Activated naive CD4-positive, alpha-beta T cell treated with anti-CD3 and anti-CD28 coated beads, Interleukin-2, amount 50 U/mL, for 24 hours (primary cell): Measurements from ENCODE around the gene CPNE5.

Experiments
- H3K27ac Mint-ChIP-seq: one replicate; pipeline ENCODE4 v1.8.0; 2021; ENCODE audit warnings: mild to moderate bottlenecking, mixed read lengths
- H3K27me3 Mint-ChIP-seq: one replicate; pipeline ENCODE4 v1.8.0; 2021; ENCODE audit warnings: mixed read lengths
- H3K36me3 Mint-ChIP-seq: one replicate; pipeline ENCODE4 v1.8.0; 2021; ENCODE audit warnings: mixed read lengths
- H3K4me1 Mint-ChIP-seq: one replicate; pipeline ENCODE4 v1.8.0; 2021; ENCODE audit warnings: mixed read lengths
- H3K4me3 Mint-ChIP-seq: one replicate; pipeline ENCODE4 v1.8.0; 2021; ENCODE audit warnings: mild to moderate bottlenecking, mixed read lengths
- H3K9me3 Mint-ChIP-seq: one replicate; pipeline ENCODE4 v1.8.0; 2021; ENCODE audit warnings: mixed read lengths

CPNE5 gene

DNA sequence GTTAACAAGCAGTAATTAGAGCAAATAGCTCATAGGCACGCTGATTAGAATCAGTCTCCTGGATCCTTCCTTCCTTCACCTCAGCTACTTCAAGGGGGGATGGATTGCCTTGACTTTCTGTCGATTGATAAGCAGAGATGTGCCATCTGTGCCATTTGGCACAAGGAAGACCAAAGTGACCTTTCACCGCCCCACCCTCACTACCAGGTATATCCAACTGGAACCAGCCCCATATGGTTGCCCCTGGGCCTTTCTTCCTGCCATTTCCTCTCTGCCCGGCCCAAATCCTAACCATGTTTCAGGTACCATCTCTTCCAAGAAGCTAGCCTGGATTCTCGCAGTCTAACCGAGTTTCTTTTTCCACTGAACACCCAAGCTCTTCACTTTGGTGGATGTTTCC is 8.7 kb upstream of the CPNE5 start:
- H3K4me1 Mint-ChIP-seq: no peaks in the 10 kb centered on the region
- no peak overlapping the region for H3K4me3 Mint-ChIP-seq
- H3K36me3 Mint-ChIP-seq: peaks cover 23% of the 10 kb centered on the region
- no peaks in the 10 kb centered on the region for H3K9me3 Mint-ChIP-seq
- no peak overlapping the region for H3K27ac Mint-ChIP-seq
- no peaks in the 10 kb centered on the region for H3K27me3 Mint-ChIP-seq

DNA sequence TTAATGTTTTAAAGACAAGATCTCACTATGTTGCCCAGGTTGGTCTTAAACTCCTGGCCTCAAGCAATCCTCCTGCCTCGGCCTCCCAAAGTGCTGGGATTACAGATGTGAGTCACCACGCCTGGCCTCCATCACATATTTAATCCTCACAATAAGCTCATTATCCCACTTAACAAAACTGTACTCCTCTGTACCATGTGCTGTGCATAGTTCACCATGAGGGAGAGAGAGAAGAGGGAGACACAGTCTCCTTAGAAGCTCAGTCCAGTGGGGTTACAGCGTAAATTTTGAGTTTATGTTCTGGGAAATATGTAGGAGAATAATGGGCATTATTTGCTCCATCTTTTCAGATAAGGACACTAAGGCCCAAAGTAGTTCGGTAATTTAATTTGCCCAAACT is 7.9 kb upstream of the CPNE5 start:
- no peaks in the 10 kb centered on the region for H3K9me3 Mint-ChIP-seq
- no peak overlapping the region for H3K27ac Mint-ChIP-seq
- H3K36me3 Mint-ChIP-seq: peaks cover 19% of the 10 kb centered on the region
- no peaks in the 10 kb centered on the region for H3K27me3 Mint-ChIP-seq
- H3K4me1 Mint-ChIP-seq: no peaks in the 10 kb centered on the region
- no peak overlapping the region for H3K4me3 Mint-ChIP-seq

GRCh38 chr6:36845233-36845632 is 6.0 kb upstream of the CPNE5 start:
- Mint-ChIP-seq H3K36me3 (peaks cover 8% of the 10 kb centered on the region), H3K27ac (no peak overlapping the region), H3K4me1 (peaks cover 7% of the 10 kb centered on the region), H3K4me3 (no peak overlapping the region), H3K9me3 (no peaks in the 10 kb centered on the region), H3K27me3 (peaks cover 5% of the 10 kb centered on the region)

DNA sequence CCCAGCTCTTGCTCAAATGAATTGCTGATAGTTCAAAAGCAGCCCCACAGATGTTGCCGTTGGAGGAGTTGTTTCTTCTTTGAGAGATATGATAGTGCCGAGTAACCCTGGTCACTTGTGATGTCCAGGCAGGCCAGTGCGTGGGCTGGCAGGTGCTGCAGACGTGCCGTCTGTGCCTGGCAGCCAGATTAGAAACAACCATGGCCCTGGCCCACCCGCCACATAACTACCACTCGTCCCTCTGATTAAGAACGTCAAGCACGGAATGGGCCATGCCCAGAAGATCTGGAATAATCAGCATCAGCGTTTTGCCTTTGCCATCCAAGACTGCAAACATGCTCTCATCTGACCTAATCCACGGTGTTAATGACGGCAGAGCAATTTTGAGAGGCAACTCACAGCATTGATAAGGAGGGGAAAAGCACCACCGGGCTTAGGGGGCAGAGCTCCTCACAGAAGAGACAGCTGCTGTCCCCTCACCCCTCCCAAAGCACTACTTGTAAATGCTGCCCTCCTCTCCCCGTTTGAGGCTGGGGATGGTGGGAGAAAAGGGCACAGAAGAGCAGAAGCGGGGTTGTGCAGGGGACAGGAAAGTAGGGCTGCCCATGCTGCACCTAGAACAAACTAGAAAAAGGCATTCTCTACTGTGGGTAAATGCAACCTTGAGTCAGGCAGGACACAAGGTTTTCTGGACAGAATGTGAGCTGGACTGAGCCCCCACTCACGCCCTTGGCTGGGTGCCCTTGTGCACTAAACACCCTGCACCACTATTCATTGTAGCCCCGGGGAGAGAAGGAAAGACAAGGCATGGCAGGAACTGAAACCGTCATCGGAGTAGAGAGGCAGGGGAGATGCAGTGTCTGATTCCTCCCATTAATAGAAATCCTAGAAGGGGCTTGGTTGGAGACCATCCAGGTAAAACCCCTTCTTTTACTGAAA is 5.3 kb upstream of the CPNE5 start:
- Mint-ChIP-seq H3K4me3 (no peak overlapping the region), H3K4me1 (peaks cover 7% of the 10 kb centered on the region), H3K9me3 (no peaks in the 10 kb centered on the region), H3K27me3 (peaks cover 5% of the 10 kb centered on the region), H3K27ac (peak overlapping the region; percentile 55), H3K36me3 (peaks cover 1% of the 10 kb centered on the region)

DNA sequence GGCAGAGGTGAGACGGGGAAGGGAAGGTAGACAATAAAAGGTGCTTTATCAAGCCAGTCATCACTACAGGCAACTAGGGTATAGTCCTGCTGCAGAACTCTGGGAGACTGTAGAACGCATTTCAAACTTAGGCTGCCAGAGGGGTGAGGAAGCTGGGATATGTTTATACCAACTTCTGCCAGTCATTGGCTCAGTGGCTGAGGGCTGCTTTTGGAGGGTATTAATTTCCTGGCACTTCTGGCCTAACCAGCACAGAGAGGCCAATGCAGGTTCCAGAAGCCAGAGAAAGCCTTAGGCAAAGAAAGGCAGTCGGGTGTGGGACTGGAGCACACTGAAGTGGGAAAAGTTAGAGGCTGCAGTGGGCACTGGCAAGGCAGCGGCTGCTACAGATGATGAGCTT is 3.9 kb upstream of the CPNE5 start:
- peaks cover 12% of the 10 kb centered on the region for H3K27me3 Mint-ChIP-seq
- no peaks in the 10 kb centered on the region for H3K9me3 Mint-ChIP-seq
- peaks cover 13% of the 10 kb centered on the region for H3K4me1 Mint-ChIP-seq
- no peak overlapping the region for H3K4me3 Mint-ChIP-seq
- peak overlapping the region; percentile 56 for H3K27ac Mint-ChIP-seq
- no peaks in the 10 kb centered on the region for H3K36me3 Mint-ChIP-seq

- H3K9me3 Mint-ChIP-seq: no peaks in the 10 kb centered on the region
- no peak overlapping the region for H3K27ac Mint-ChIP-seq
- no peak overlapping the region for H3K4me3 Mint-ChIP-seq
- H3K27me3 Mint-ChIP-seq: peaks cover 18% of the 10 kb centered on the region
- H3K4me1 Mint-ChIP-seq: peaks cover 14% of the 10 kb centered on the region
- H3K36me3 Mint-ChIP-seq: no peaks in the 10 kb centered on the region
Measured at GRCh38 chr6:36841756-36842155, 2.5 kb upstream of the CPNE5 start.

DNA sequence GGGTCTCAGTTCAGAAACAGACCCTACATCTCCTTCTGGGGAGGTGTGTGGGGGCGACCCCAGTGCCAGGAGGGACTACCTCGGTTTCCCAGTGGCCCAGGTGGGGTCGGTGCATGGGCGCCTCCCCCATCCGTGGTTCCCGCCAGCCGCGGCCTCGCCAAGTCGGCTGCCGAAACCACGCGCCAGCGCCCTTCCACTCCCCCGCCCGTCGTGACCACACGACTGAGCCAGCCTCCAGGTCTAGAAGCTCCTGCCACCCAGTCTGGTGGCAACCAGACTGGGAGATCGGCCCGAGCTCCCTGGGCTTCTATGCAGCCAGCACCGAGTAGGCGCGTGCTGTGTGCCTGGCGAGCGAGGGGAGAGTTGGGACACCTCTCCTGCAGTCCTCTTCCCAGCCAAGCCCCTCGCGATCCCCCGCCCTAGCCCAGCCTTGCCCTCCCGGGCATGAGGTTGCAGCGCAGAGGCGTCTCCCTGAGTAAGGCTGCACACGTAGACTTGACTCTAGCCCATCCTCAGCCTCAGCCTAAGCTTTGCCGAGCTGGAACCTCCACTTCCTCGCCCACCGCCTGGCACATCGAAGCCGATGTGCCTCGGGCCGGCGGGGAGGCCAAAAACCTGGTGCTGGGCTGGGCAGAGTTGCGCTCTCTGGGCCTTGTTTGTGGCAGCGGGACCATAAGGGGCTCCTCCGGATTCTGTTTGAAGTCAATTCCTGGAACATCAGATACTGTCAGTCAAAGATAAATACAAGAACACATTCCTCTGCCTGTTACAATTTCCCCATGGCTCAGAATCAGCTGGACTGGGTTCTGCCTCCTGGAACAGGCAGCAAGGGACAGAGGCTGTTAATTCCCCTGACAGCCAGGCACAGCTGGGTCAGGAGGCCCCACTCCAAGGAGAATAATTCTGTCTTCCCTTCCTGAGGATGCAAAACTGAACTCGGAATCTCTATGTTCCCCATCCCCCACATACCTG is 1.5 kb upstream of the CPNE5 start:
- H3K27ac Mint-ChIP-seq: no peak overlapping the region
- H3K36me3 Mint-ChIP-seq: no peaks in the 10 kb centered on the region
- H3K9me3 Mint-ChIP-seq: no peaks in the 10 kb centered on the region
- peaks cover 14% of the 10 kb centered on the region for H3K4me1 Mint-ChIP-seq
- H3K27me3 Mint-ChIP-seq: peaks cover 18% of the 10 kb centered on the region
- peak overlapping the region; percentile 78 for H3K4me3 Mint-ChIP-seq

DNA sequence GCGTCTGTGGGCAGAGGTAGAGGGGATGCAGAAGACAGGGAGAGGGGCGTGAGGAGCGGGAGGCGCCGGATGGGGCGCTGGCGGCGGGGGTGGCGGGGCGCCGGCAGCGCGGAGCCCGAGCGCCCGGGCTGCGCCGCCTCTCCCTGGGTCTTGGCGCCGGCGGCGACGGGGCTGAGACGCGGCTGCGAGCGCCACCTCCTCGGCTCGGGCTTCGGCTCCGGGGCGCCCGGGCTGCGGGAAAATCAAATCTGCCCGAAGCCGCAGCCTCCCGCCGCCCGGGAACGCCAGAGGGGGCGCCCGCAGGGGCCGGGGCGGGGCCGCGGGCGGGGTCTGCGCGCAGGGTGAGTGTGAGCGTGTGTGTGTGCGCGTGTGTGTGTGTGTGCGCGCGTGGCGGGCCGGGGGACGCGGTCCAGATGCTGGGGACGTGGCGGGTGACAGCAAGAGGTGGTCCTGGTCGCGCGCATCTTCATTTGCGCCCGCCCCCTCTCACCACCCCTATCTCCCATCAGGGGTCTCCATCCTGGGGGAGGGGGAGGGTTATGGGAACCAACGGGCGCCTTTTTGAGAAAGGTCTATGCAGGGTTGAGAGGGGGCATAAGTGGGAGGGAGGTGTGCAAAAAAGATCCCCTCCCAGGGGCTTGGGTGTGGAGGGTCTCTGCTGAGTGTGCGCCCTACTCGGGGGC is 646 bp upstream of the CPNE5 start:
- Mint-ChIP-seq H3K4me1 (peaks cover 14% of the 10 kb centered on the region), H3K27me3 (peaks cover 18% of the 10 kb centered on the region), H3K36me3 (no peaks in the 10 kb centered on the region), H3K9me3 (no peaks in the 10 kb centered on the region), H3K4me3 (peak overlapping the region; percentile 78), H3K27ac (no peak overlapping the region)

- H3K27ac Mint-ChIP-seq: no peak overlapping the region
- H3K4me3 Mint-ChIP-seq: no peak overlapping the region
- H3K9me3 Mint-ChIP-seq: no peaks in the 10 kb centered on the region
- H3K27me3 Mint-ChIP-seq: peaks cover 18% of the 10 kb centered on the region
- H3K36me3 Mint-ChIP-seq: no peaks in the 10 kb centered on the region
- peaks cover 14% of the 10 kb centered on the region for H3K4me1 Mint-ChIP-seq
Measured at GRCh38 chr6:36837686-36838085, 1.6 kb downstream of the CPNE5 start.

GRCh38 chr6:36837022-36837339 is 2.3 kb downstream of the CPNE5 start:
- Mint-ChIP-seq H3K9me3 (no peaks in the 10 kb centered on the region), H3K4me1 (peaks cover 14% of the 10 kb centered on the region), H3K27me3 (peaks cover 18% of the 10 kb centered on the region), H3K27ac (no peak overlapping the region), H3K4me3 (no peak overlapping the region), H3K36me3 (no peaks in the 10 kb centered on the region)

DNA sequence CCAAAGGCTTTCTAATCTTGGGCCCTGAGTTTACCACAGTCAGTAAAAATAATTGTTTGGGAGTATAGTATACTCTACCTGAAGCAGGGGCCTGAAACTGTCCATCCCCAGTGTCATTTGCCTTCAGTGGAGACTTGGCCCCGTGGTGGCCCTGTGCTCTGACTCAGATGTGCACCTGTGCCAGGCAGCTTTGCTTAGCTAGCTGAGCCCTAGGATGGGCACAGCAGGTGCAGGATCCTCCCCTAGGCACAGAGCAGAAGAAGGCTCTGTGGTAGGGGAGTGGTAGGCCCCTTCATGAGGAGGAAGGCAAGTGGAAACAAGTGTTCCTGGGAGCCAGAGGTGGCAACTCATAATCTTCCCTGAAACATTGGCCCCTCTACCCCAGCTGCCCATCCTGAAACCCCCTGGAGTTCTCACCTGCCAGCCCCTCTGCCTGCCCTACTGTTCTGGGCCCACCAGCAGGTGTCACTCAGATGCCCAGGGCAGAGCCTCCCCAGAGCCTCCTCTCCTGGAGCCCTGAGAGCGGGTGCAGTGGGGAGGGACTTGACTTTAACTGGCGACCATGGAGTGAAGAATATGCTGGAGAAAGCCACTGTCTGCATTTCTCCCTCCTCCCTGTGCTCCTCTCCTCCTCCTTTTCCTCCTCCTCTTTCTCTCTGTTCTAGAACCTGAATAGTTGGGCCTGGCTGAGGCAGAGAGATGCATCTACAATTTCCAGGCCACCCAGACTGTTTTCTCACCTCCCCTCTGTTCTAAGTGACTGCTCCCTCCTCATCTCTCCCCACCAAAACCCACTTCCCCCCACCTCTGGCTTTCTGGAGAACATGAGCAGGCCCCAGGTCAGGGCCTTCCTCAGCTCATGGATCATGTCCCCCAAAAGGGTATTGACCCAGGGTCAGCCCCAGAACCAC is 2.9 kb downstream of the CPNE5 start:
- peaks cover 18% of the 10 kb centered on the region for H3K27me3 Mint-ChIP-seq
- H3K4me1 Mint-ChIP-seq: peaks cover 14% of the 10 kb centered on the region
- no peak overlapping the region for H3K27ac Mint-ChIP-seq
- H3K9me3 Mint-ChIP-seq: no peaks in the 10 kb centered on the region
- no peak overlapping the region for H3K4me3 Mint-ChIP-seq
- H3K36me3 Mint-ChIP-seq: no peaks in the 10 kb centered on the region

GRCh38 chr6:36834576-36835341 is 4.5 kb downstream of the CPNE5 start:
- Mint-ChIP-seq H3K27ac (no peak overlapping the region), H3K4me3 (no peak overlapping the region), H3K36me3 (no peaks in the 10 kb centered on the region), H3K9me3 (no peaks in the 10 kb centered on the region), H3K27me3 (peaks cover 13% of the 10 kb centered on the region), H3K4me1 (peaks cover 7% of the 10 kb centered on the region)

DNA sequence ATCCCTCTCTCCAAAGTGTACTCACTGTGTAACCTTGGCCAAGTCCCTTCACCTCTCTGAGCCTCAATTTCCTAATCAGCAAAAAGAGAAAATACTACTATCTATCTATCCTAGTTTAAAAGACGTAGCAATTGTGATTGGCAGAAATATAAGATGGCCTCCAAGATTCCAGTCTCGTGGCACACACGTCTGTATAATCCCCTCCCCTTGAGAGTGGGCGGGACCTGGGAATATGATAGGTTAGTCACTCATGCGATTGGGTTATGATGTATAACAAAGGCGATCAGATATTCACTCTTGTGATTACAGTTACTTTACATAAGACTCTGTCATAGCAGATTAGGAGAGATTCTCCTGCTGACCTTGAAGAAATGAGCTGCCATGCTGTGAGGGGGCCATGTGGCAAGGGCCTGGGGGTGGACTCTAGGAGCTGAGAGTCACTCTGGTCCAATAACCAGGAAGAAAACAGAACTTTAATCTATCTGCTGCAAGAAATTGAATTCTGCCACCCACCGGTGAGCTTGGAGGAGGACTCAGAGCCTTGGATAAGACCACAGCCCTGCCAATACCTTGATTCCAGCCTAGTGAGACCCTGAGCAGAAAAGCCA is 6.0 kb downstream of the CPNE5 start:
- Mint-ChIP-seq H3K27me3 (peaks cover 6% of the 10 kb centered on the region), H3K9me3 (no peaks in the 10 kb centered on the region), H3K36me3 (no peaks in the 10 kb centered on the region), H3K4me1 (peaks cover 2% of the 10 kb centered on the region), H3K27ac (no peak overlapping the region), H3K4me3 (no peak overlapping the region)

DNA sequence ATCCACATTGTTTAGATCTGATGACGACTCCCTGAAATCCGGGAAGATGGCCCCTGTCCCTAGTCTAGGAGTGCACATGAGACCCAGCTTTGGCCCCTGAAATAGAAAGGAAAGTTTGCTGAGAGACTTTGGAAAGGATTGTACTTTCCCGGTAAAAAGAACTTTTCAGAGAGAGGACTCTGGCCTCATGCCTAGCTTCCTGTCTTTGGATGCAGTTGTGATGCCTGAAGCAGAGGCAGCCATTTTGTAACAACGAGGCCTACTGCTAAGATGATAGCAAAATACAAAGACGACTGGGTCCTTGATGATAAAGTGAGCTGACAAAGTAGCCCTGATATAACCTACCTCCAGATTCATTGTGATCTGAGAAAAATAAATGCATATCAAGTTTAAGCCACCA is 6.9 kb downstream of the CPNE5 start:
- Mint-ChIP-seq H3K4me1 (peaks cover 6% of the 10 kb centered on the region), H3K27me3 (peaks cover under 1% of the 10 kb centered on the region), H3K9me3 (no peaks in the 10 kb centered on the region), H3K4me3 (no peak overlapping the region), H3K36me3 (no peaks in the 10 kb centered on the region), H3K27ac (no peak overlapping the region)
